IMR-90 (cell line): ENCODE measurements around the gene DOK1. TPM values are rescaled to one million over a fixed set of nuclear protein-coding genes. Genes with fewer than 3 reads are reported as not detected.

Experiments used
- ATAC-seq: fragments of 200-7000 bp; cut with Tn5 transposase; 2 replicates; pipeline ENCODE4 v1.9.1; 2020; ENCODE audit warnings: low read depth, mild to moderate bottlenecking, moderate library complexity
- BruUV-seq: library from RNA; stranded (reverse); fragments of 400-500 nt; replicated peaks from 2 replicates; lab custom pipeline; 2021; lab: Mats Ljungman, UMichigan
- CTCF ChIA-PET: fragments of 300-600 bp; formaldehyde crosslinking; extraction: SDS; loops from one replicate; lab custom pipeline; 2021; ENCODE audit warnings: antibody characterized with exemption; lab: Yijun Ruan, JAX
- POLR2A ChIA-PET: fragments of 300-600 bp; sonication (Branson Sonifier 250); formaldehyde crosslinking; loops from one replicate; lab custom pipeline; 2022; ENCODE audit warnings: antibody characterized with exemption; ENCODE audit not compliant: unreplicated experiment; lab: Charles Lee
- DNase-seq: peaks from one replicate; pipeline ENCODE4 v3.0.0; 2013
- H2AFZ ChIP-seq: replicated peaks from 2 replicates; pipeline ENCODE3; 2013; ENCODE audit warnings: low read length, mild to moderate bottlenecking; ENCODE audit not compliant: poor library complexity
- H2AK5ac ChIP-seq: 2 replicates; pipeline ENCODE4 v1.6.1; 2013; ENCODE audit warnings: low read depth, low read length, inconsistent platforms
- H2AK9ac ChIP-seq: replicated peaks from 2 replicates; pipeline ENCODE3; 2013; ENCODE audit warnings: mild to moderate bottlenecking, low read depth, low read length, moderate library complexity; ENCODE audit not compliant: poor library complexity
- H2BK120ac ChIP-seq: 2 replicates; pipeline ENCODE4 v1.6.1; 2013; ENCODE audit warnings: low read depth, low read length, inconsistent platforms
- H2BK15ac ChIP-seq: 3 replicates; pipeline ENCODE4 v1.6.1; 2013; ENCODE audit warnings: low read depth, low read length, inconsistent platforms
- H2BK20ac ChIP-seq: 2 replicates; pipeline ENCODE4 v1.6.1; 2013; ENCODE audit warnings: low read depth, mild to moderate bottlenecking, inconsistent platforms, low read length, moderate library complexity
- H2BK5ac ChIP-seq: 2 replicates; pipeline ENCODE4 v1.6.1; 2013; ENCODE audit warnings: mild to moderate bottlenecking, low read depth, low read length, inconsistent platforms; ENCODE audit not compliant: poor library complexity, severe bottlenecking
- H3K14ac ChIP-seq: replicated peaks from 2 replicates; pipeline ENCODE4 v1.6.1; 2013; ENCODE audit warnings: low read depth, low read length, inconsistent platforms
- H3K18ac ChIP-seq: 2 replicates; pipeline ENCODE4 v1.6.1; 2013; ENCODE audit warnings: low read depth, low read length, control low read depth
- H3K23ac ChIP-seq: 2 replicates; pipeline ENCODE4 v1.6.1; 2013; ENCODE audit warnings: low read depth, low read length, inconsistent platforms
- H3K27ac ChIP-seq: 2 replicates; pipeline ENCODE4 v1.5.1; 2013; ENCODE audit warnings: mild to moderate bottlenecking, control low read depth, low read length; ENCODE audit not compliant: insufficient read depth
- H3K27me3 ChIP-seq: 2 replicates; pipeline ENCODE4 v1.6.1; 2013; ENCODE audit warnings: low read length; ENCODE audit not compliant: control insufficient read depth, insufficient read depth
- H3K36me3 ChIP-seq: 2 replicates; pipeline ENCODE4 v1.6.1; 2013; ENCODE audit warnings: low read length, mixed read lengths; ENCODE audit not compliant: control insufficient read depth, insufficient read depth
- H3K4ac ChIP-seq: 2 replicates; pipeline ENCODE4 v1.6.1; 2013; ENCODE audit warnings: low read depth, low read length, inconsistent platforms
- H3K4me1 ChIP-seq: 2 replicates; pipeline ENCODE4 v1.6.1; 2013; ENCODE audit warnings: low read length, mixed read lengths; ENCODE audit not compliant: control insufficient read depth, insufficient read depth
- H3K4me2 ChIP-seq: 2 replicates; pipeline ENCODE4 v1.6.1; 2013; ENCODE audit warnings: low read depth, mild to moderate bottlenecking, control low read depth, low read length, moderate library complexity
- H3K4me3 ChIP-seq: 2 replicates; pipeline ENCODE4 v1.5.1; 2013; ENCODE audit warnings: low read depth, mild to moderate bottlenecking, control low read depth, low read length, moderate library complexity; ENCODE audit not compliant: insufficient read depth
- H3K56ac ChIP-seq: 2 replicates; pipeline ENCODE4 v1.6.1; 2013; ENCODE audit warnings: low read length, inconsistent platforms; ENCODE audit not compliant: insufficient read depth; ENCODE audit errors: extremely low read depth
- H3K79me1 ChIP-seq, 2 experiments: 2 replicates each; pipeline ENCODE4 v1.6.1; 2013; ENCODE audit warnings: low read length in 2 of 2, inconsistent platforms in 1 of 2, low read depth in 1 of 2
- H3K9ac ChIP-seq: 2 replicates; pipeline ENCODE4 v1.6.1; 2013; ENCODE audit warnings: low read depth, low read length, control low read depth
- H3K9me1 ChIP-seq: 2 replicates; pipeline ENCODE4 v1.6.1; 2013; ENCODE audit warnings: low read length, inconsistent platforms; ENCODE audit not compliant: insufficient read depth
- H3K9me3 ChIP-seq: 2 replicates; pipeline ENCODE4 v1.6.1; 2013; ENCODE audit warnings: low read length; ENCODE audit not compliant: control insufficient read depth, insufficient read depth
- H4K20me1 ChIP-seq: 2 replicates; pipeline ENCODE4 v1.6.1; 2013; ENCODE audit warnings: low read length, inconsistent platforms; ENCODE audit not compliant: insufficient read depth
- H4K5ac ChIP-seq: 2 replicates; pipeline ENCODE4 v1.6.1; 2013; ENCODE audit warnings: mild to moderate bottlenecking, low read depth, low read length, control low read depth
- H4K8ac ChIP-seq, 2 experiments: 2 replicates each; pipeline ENCODE4 v1.6.1; 2013; ENCODE audit warnings: low read depth in 2 of 2, low read length in 2 of 2, control low read depth in 1 of 2, inconsistent platforms in 1 of 2
- H4K91ac ChIP-seq: 2 replicates; pipeline ENCODE4 v1.6.1; 2013; ENCODE audit warnings: low read depth, low read length, inconsistent platforms; ENCODE audit not compliant: insufficient read depth
- CHD1 ChIP-seq: IDR thresholded peaks from 2 replicates; pipeline ENCODE4 v1.6.1; 2012; ENCODE audit warnings: low read depth, low read length, improper control_type of control experiment
- FOS ChIP-seq: fragments of 150-350 bp; IDR thresholded peaks from 2 replicates; pipeline ENCODE4 v1.6.1; 2016; ENCODE audit warnings: low read depth, low read length
- MAFK ChIP-seq: IDR thresholded peaks from 2 replicates; pipeline ENCODE4 v1.6.1; 2012; ENCODE audit warnings: low read depth, low read length, improper control_type of control experiment
- MXI1 ChIP-seq: IDR thresholded peaks from 2 replicates; pipeline ENCODE4 v1.6.1; 2012; ENCODE audit warnings: low read depth, mild to moderate bottlenecking, low read length, moderate library complexity, borderline replicate concordance
- NFE2L2 ChIP-seq: fragments of 150-350 bp; IDR thresholded peaks from 2 replicates; pipeline ENCODE4 v1.6.1; 2016; ENCODE audit warnings: low read depth, mild to moderate bottlenecking, low read length
- RAD21 ChIP-seq: IDR thresholded peaks from 2 replicates; pipeline ENCODE4 v1.6.1; 2012; ENCODE audit warnings: low read length, improper control_type of control experiment
- RFX5 ChIP-seq: IDR thresholded peaks from 2 replicates; pipeline ENCODE4 v1.8.0; 2012; ENCODE audit warnings: low read depth, mild to moderate bottlenecking, low read length, moderate library complexity
- SMC3 ChIP-seq: fragments of 150-350 bp; IDR thresholded peaks from 2 replicates; pipeline ENCODE4 v1.6.1; 2016; ENCODE audit warnings: low read depth, mild to moderate bottlenecking, antibody characterized with exemption, low read length, moderate library complexity
- WGBS, 2 experiments: methylation state at CpG; one replicate each; pipeline versions ENCODE4 v1.1.5 to v1.1.7; 2013; ENCODE audit warnings: missing lambda C conversion rate in 2 of 2; ENCODE audit not compliant: insufficient read length in 1 of 2; ENCODE audit errors: extremely low coverage in 2 of 2; 5-methylcytosine and 5-hydroxymethylcytosine counted together
- dilution Hi-C: fragments of 300-500 bp; cut with HindIII; formaldehyde crosslinking; loops from one replicate; pipeline ENCODE4 v1.14.3; 2018; ENCODE audit warnings: low sequenced_read_pairs; ENCODE audit not compliant: unreplicated experiment
- in situ Hi-C: fragments of 300-500 bp; cut with MboI; formaldehyde crosslinking; loops from 3 replicates; pipeline ENCODE4 v1.14.3; 2019; ENCODE audit warnings: low sequenced_read_pairs, inconsistent platforms, mixed read lengths
- intact Hi-C: fragments of 100-400 bp; cut with micrococcal nuclease; formaldehyde crosslinking; loops from 2 replicates; pipeline ENCODE4 v1.10.0; 2022
- polyA plus RNA-seq, 3 experiments: library from polyadenylated mRNA; depleted of rRNA; stranded (reverse); fragments of >200 nt; gene quantifications; 2 replicates each; pipeline ENCODE4 v1.2.3, GENCODE V29; 2012; ENCODE audit warnings: low replicate concordance in 1 of 3
- total RNA-seq: library from RNA; depleted of rRNA; stranded (reverse); fragments of >200 nt; gene quantifications from 2 replicates; pipeline ENCODE4 v1.2.3, GENCODE V29; 2012
- TF ChIP-seq, protein P1 (sequence below): fragments of 150-350 bp; IDR thresholded peaks from 2 replicates; pipeline ENCODE4 v1.6.1; 2017; ENCODE audit warnings: mild to moderate bottlenecking, antibody characterized with exemption, low read length, low read depth

Gene DOK1
- total and polyA plus RNA-seq, 2 of the 4 experiments (the other 2 are of a cell fraction): 15.4 to 17.6 TPM

GRCh38 chr2:74587664-74588277, 33.3 kb downstream of the DOK1 start (continued):
- no peak for TF ChIP-seq NFE2L2
- TF ChIP-seq MAFK: no peak

DNA sequence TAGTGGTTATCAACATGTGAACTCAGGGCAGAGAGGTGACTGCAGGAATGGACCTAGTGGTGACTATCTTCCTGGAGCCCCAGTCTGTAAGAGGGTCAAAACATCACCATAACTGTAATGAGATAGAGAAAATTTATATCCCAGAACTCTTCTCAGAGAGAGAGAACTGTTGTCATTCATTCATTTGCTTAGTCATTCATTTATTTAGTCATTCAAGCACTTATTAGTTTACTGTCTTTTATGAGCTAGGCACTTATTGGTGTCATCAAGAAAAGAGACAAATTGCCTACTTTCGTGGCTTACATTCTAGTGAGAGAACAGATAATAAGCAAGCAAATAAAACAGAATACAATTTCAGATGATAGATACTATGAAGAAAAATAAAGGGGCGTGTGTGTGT, 34.1 kb downstream of the DOK1 start:
- dilution Hi-C loops: no loop called here
- H3K4me3 ChIP-seq: no peak overlapping the region
- no peaks in the 10 kb centered on the region for H3K36me3 ChIP-seq
- H3K79me1 ChIP-seq: no peaks in the 10 kb centered on the region
- no peaks in the 10 kb centered on the region for H4K20me1 ChIP-seq
- no peak overlapping the region for H2BK120ac ChIP-seq
- H4K8ac ChIP-seq: no peak overlapping the region
- H3K56ac ChIP-seq: no peak overlapping the region
- no peak overlapping the region for H2BK20ac ChIP-seq
- H3K23ac ChIP-seq: no peak overlapping the region
- no peaks in the 10 kb centered on the region for H3K9me3 ChIP-seq
- no TSS peak for BruUV-seq
- no peak overlapping the region for H2AK5ac ChIP-seq
- no peak overlapping the region for H3K14ac ChIP-seq
- no peak overlapping the region for H3K18ac ChIP-seq
- no peak overlapping the region for H3K4ac ChIP-seq
- H3K27ac ChIP-seq: no peak overlapping the region
- H3K4me1 ChIP-seq: peaks cover 6% of the 10 kb centered on the region
- no peak overlapping the region for H4K5ac ChIP-seq
- H3K4me2 ChIP-seq: no peak overlapping the region
- no peak for ATAC-seq
- WGBS, 2 experiments: no CpG with 5 or more reads among the region's 2 CpGs
- intact Hi-C loops: no loop called here
- in situ Hi-C loops: no loop called here
- DNase-seq: no peak
- TF ChIP-seq RAD21 (no peak), MXI1 (no peak), CHD1 (no peak), NFE2L2 (no peak), SMC3 (no peak), RFX5 (no peak), FOS (no peak)
- TF ChIP-seq, protein P1, sequence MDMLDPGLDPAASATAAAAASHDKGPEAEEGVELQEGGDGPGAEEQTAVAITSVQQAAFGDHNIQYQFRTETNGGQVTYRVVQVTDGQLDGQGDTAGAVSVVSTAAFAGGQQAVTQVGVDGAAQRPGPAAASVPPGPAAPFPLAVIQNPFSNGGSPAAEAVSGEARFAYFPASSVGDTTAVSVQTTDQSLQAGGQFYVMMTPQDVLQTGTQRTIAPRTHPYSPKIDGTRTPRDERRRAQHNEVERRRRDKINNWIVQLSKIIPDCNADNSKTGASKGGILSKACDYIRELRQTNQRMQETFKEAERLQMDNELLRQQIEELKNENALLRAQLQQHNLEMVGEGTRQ: no peak
- no peak overlapping the region for H3K9ac ChIP-seq
- no peak overlapping the region for H2BK5ac ChIP-seq
- no peak overlapping the region for H2AFZ ChIP-seq
- no peak overlapping the region for H4K91ac ChIP-seq
- POLR2A ChIA-PET: no interaction called here
- H2BK15ac ChIP-seq: no peak overlapping the region
- H3K27me3 ChIP-seq: peaks cover 14% of the 10 kb centered on the region
- no peak overlapping the region for H2AK9ac ChIP-seq
- CTCF ChIA-PET: interaction anchor here (0.8 to 3.4 kb wide), 6 partner anchors 12 to 106 kb away, joined by 3 to 17 read pairs (median 4); partner anchors contain the start of genes CCDC142, LBX2 and TTC31
- peaks cover 2% of the 10 kb centered on the region; the same call in 1 of the 2 replicates for H3K9me1 ChIP-seq
